ENCODE measurements around the gene MST1. TPM values are rescaled to one million over a fixed set of nuclear protein-coding genes. Genes with fewer than 3 reads are reported as not detected.

Gene MST1
- total RNA-seq, 2 donors from 2014 or later: 10.2 to 32.2 TPM

- H3K9me3 ChIP-seq: no peaks in the 10 kb centered on the region
- no peak for DNase-seq (ENCODE audit: low spot score)
- H3K36me3 ChIP-seq: no peaks in the 10 kb centered on the region
- TF ChIP-seq POLR2A (IDR thresholded peaks at IDR 0.05): no peak
- no peak for TF ChIP-seq POLR2AphosphoS5 (IDR thresholded peaks at IDR 0.05)
- TF ChIP-seq CTCF (IDR thresholded peaks at IDR 0.05): no peak
- 94% methylated on average over 7 of the region's 7 CpGs for WGBS
- H3K4me3 ChIP-seq: no peak overlapping the region
- intact Hi-C loops (cut with DNase I): no loop called here
- peaks cover 6% of the 10 kb centered on the region for H3K4me1 ChIP-seq (replicated peaks)
- H3K27ac ChIP-seq: no peak overlapping the region
- H3K27me3 ChIP-seq (replicated peaks; ENCODE audit: insufficient read depth): no peaks in the 10 kb centered on the region
These were observed 26.9 kb upstream of the MST1 start for GRCh38 chr3:49716169-49716568.

- no peak for DNase-seq (ENCODE audit: low spot score)
- Histone ChIP-seq H3K4me3 (no peak overlapping the region), H3K27ac (no peak overlapping the region), H3K9me3 (no peaks in the 10 kb centered on the region), H3K36me3 (no peaks in the 10 kb centered on the region), H3K27me3 (replicated peaks; ENCODE audit: insufficient read depth) (no peaks in the 10 kb centered on the region), H3K4me1 (replicated peaks) (peaks cover 6% of the 10 kb centered on the region)
- no peak for TF ChIP-seq POLR2AphosphoS5 (IDR thresholded peaks at IDR 0.05)
- TF ChIP-seq POLR2A (IDR thresholded peaks at IDR 0.05): no peak
- WGBS: 96% methylated on average over 9 of the region's 13 CpGs
- intact Hi-C loops (cut with DNase I): no loop called here
These were observed 26.4 kb upstream of the MST1 start for GRCh38 chr3:49715611-49716121.

- no peak overlapping the region for H3K4me3 ChIP-seq
- H3K27me3 ChIP-seq (replicated peaks; ENCODE audit: insufficient read depth): no peaks in the 10 kb centered on the region
- TF ChIP-seq POLR2AphosphoS5 (IDR thresholded peaks at IDR 0.05) (no peak), CTCF (IDR thresholded peaks at IDR 0.05) (no peak), POLR2A (IDR thresholded peaks at IDR 0.05) (no peak)
- no peaks in the 10 kb centered on the region for H3K9me3 ChIP-seq
- H3K27ac ChIP-seq: no peak overlapping the region
- WGBS: 90% methylated on average over 13 of the region's 13 CpGs
- no peaks in the 10 kb centered on the region for H3K36me3 ChIP-seq
- DNase-seq (ENCODE audit: low spot score): no peak
- H3K4me1 ChIP-seq (replicated peaks): peaks cover 6% of the 10 kb centered on the region
- intact Hi-C loops (cut with DNase I): no loop called here
These were observed 25.7 kb upstream of the MST1 start for GRCh38 chr3:49714728-49715550.

GRCh38 chr3:49713336-49714105, 24.2 kb upstream of the MST1 start:
- DNase-seq (ENCODE audit: low spot score): no peak

More at GRCh38 chr3:49713336-49714105, 24.2 kb upstream of the MST1 start:
- Histone ChIP-seq H3K9me3 (no peaks in the 10 kb centered on the region), H3K4me1 (replicated peaks) (no peaks in the 10 kb centered on the region), H3K4me3 (no peak overlapping the region), H3K27ac (no peak overlapping the region), H3K36me3 (no peaks in the 10 kb centered on the region), H3K27me3 (replicated peaks; ENCODE audit: insufficient read depth) (no peaks in the 10 kb centered on the region)
- TF ChIP-seq CTCF (IDR thresholded peaks at IDR 0.05) (no peak), POLR2A (IDR thresholded peaks at IDR 0.05) (no peak), POLR2AphosphoS5 (IDR thresholded peaks at IDR 0.05) (no peak)
- intact Hi-C loops (cut with DNase I): no loop called here
- WGBS: 91% methylated on average over 25 of the region's 25 CpGs
